ENCODE data around the gene SPSB1. TPM values are rescaled to one million over a fixed set of nuclear protein-coding genes. Genes with fewer than 3 reads are reported as not detected.
"Not testable (repeated sequence)": the region's sequence is repeated elsewhere in the genome, so short reads cannot be mapped to it uniquely, and the experiment has no call there.

Gene SPSB1
- total RNA-seq, 3 donors from 2014 or later (not counting 1 experiment from before 2014, with no cell fraction given): 0.82 to 3.0 (median 1.5) TPM

DNA sequence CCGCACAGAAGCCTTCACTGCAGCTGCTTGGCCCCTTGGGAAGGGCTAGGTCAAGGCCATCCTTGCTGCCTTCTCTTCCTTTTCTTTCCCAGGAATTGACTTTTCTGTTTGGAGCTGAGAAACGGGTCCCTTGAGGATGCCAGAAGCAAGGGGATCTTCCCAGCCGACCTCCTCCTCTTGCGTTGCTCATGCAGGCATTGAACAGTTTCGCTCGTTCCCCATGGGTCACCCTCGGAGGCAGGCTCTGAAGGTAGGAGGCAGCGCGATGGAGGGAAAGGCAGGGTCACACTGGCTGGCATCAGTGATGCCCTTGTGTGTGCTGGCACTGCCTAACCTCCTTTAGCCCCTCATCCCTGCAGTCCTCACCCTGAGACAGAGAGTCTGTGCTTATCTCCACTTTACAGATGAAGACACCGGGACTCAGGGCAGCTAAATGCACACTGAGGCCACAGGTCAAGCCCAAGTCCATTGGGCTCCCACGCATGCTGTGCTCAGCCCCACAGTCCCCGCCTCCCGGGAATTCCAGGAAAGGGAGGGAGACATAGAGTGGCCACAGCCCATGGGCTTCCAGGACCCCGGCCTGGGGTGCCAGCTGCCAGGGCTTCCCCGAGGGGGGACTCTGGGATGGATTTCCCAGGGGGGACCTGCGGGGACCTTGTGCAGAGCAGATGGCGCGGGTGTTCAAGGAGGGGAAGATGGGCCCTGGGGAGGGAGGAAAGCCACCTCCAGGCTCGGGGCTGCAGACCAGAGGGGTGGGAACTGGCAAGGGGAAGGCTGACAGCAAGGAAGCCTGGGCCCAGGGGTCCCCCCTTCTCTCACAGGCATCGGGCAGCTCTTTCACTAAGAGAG is 90.2 kb downstream of the SPSB1 start:
- Histone ChIP-seq H3K36me3 (ENCODE audit: control insufficient read depth, insufficient read depth, low read length) (no peaks in the 10 kb centered on the region), H3K4me1 (ENCODE audit: control insufficient read depth, insufficient read depth, low read length) (no peaks in the 10 kb centered on the region), H3K27ac (ENCODE audit: low read length) (no peak overlapping the region), H3K27me3 (ENCODE audit: control insufficient read depth, insufficient read depth, low read length) (no peaks in the 10 kb centered on the region), H3K4me3 (ENCODE audit: low read length) (no peak overlapping the region), H3K9me3 (ENCODE audit: control insufficient read depth, insufficient read depth, low read length) (no peaks in the 10 kb centered on the region)
- 87% methylated on average over 20 of the region's 20 CpGs for WGBS (ENCODE audit: insufficient coverage)
- ATAC-seq: no peak
- H3K9me3 Mint-ChIP-seq: no peaks in the 10 kb centered on the region
- no peak for DNase-seq
- no peak overlapping the region for H3K27ac Mint-ChIP-seq
- TF ChIP-seq, protein P1, sequence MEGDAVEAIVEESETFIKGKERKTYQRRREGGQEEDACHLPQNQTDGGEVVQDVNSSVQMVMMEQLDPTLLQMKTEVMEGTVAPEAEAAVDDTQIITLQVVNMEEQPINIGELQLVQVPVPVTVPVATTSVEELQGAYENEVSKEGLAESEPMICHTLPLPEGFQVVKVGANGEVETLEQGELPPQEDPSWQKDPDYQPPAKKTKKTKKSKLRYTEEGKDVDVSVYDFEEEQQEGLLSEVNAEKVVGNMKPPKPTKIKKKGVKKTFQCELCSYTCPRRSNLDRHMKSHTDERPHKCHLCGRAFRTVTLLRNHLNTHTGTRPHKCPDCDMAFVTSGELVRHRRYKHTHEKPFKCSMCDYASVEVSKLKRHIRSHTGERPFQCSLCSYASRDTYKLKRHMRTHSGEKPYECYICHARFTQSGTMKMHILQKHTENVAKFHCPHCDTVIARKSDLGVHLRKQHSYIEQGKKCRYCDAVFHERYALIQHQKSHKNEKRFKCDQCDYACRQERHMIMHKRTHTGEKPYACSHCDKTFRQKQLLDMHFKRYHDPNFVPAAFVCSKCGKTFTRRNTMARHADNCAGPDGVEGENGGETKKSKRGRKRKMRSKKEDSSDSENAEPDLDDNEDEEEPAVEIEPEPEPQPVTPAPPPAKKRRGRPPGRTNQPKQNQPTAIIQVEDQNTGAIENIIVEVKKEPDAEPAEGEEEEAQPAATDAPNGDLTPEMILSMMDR (IDR thresholded peaks at IDR 0.05): no peak
- no peak overlapping the region for H3K4me3 Mint-ChIP-seq
- H3K4me1 Mint-ChIP-seq: no peaks in the 10 kb centered on the region
- intact Hi-C loops (cut with micrococcal nuclease): no loop called here
- H3K36me3 Mint-ChIP-seq: no peaks in the 10 kb centered on the region
- peaks cover 7 to 11% of the 10 kb centered on the region in 2 donors for H3K27me3 Mint-ChIP-seq (ENCODE audit: low read depth in 2 of 2)

- Mint-ChIP-seq H3K9me3 (no peaks in the 10 kb centered on the region), H3K4me3 (no peak overlapping the region), H3K27ac (no peak overlapping the region), H3K36me3 (no peaks in the 10 kb centered on the region), H3K27me3 (ENCODE audit: low read depth in 2 of 2) (peaks cover 7 to 11% of the 10 kb centered on the region in 2 donors), H3K4me1 (no peaks in the 10 kb centered on the region)
- ATAC-seq (no peak), DNase-seq (no peak)
- H3K4me3 ChIP-seq (ENCODE audit: low read length): no peak overlapping the region
- no peaks in the 10 kb centered on the region for H3K36me3 ChIP-seq (ENCODE audit: control insufficient read depth, insufficient read depth, low read length)
- intact Hi-C loops (cut with micrococcal nuclease): no loop called here
- 87% methylated on average over 7 of the region's 7 CpGs for WGBS (ENCODE audit: insufficient coverage)
- no peaks in the 10 kb centered on the region for H3K27me3 ChIP-seq (ENCODE audit: control insufficient read depth, insufficient read depth, low read length)
- H3K27ac ChIP-seq (ENCODE audit: low read length): no peak overlapping the region
- H3K4me1 ChIP-seq (ENCODE audit: control insufficient read depth, insufficient read depth, low read length): no peaks in the 10 kb centered on the region
- H3K9me3 ChIP-seq (ENCODE audit: control insufficient read depth, insufficient read depth, low read length): no peaks in the 10 kb centered on the region
- TF ChIP-seq, protein P1 (IDR thresholded peaks at IDR 0.05): no peak
Measured at GRCh38 chr1:9384128-9384527, 91.4 kb downstream of the SPSB1 start.

DNA sequence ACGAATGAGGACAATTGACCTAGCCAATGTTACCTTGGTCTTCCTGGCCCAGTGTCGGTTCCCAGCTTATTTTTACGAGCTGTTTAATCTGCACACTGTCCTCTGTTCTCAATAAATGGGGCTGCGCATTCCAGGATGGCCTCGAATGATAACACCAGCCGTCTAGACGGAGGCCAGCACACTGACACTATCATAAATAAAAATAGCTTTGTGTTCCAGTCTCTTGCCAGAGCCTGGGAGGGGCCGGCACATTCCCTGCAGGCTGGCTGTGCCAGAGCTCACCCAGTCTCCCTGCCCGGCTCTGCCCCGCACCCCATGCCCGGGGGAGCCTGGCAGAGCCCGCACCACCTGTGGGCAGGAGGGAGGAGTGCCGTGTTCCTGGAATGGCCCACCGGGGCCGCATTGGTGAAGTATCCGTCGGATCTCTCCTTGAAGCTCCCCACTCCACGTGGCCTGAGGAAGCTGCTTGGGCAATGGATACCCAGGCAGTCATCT is 92.1 kb downstream of the SPSB1 start:
- Histone ChIP-seq H3K36me3 (ENCODE audit: control insufficient read depth, insufficient read depth, low read length) (no peaks in the 10 kb centered on the region), H3K4me3 (ENCODE audit: low read length) (no peak overlapping the region), H3K27me3 (ENCODE audit: control insufficient read depth, insufficient read depth, low read length) (no peaks in the 10 kb centered on the region), H3K9me3 (ENCODE audit: control insufficient read depth, insufficient read depth, low read length) (no peaks in the 10 kb centered on the region), H3K4me1 (ENCODE audit: control insufficient read depth, insufficient read depth, low read length) (no peaks in the 10 kb centered on the region), H3K27ac (ENCODE audit: low read length) (no peak overlapping the region)
- TF ChIP-seq, protein P1 (IDR thresholded peaks at IDR 0.05): no peak
- Mint-ChIP-seq H3K27ac (no peak overlapping the region), H3K27me3 (ENCODE audit: low read depth in 2 of 2) (peaks cover 7 to 15% of the 10 kb centered on the region in 2 donors), H3K36me3 (no peaks in the 10 kb centered on the region), H3K4me3 (no peak overlapping the region), H3K4me1 (no peaks in the 10 kb centered on the region), H3K9me3 (no peaks in the 10 kb centered on the region)
- DNase-seq (no peak), ATAC-seq (no peak)
- 93% methylated on average over 18 of the region's 18 CpGs for WGBS (ENCODE audit: insufficient coverage)
- intact Hi-C loops (cut with micrococcal nuclease): no loop called here

DNA sequence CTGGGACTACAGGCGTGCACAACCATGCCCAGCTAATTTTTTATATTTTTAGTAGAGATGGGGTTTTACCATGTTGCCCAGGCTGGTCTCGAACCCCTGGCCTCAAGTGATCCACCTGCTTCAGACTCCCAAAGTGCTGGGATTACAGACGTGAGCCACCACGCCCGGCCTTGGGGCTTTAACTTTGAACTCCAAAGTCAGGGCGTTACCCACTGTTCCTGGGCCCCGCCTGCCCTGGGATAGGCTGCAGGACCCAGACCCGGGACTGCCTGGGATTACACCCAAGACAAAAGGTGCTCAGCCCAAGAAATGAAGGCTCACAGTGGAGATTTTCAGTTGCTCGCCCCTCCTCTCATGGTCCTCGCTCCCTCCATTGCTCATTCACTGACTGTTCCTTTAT is 92.7 kb downstream of the SPSB1 start:
- H3K4me1 ChIP-seq (ENCODE audit: control insufficient read depth, insufficient read depth, low read length); H3K4me3 ChIP-seq (ENCODE audit: low read length); H3K9me3 Mint-ChIP-seq; H3K27ac Mint-ChIP-seq; H3K27ac ChIP-seq (ENCODE audit: low read length); intact Hi-C loops (cut with micrococcal nuclease); H3K4me3 Mint-ChIP-seq; ATAC-seq; DNase-seq; H3K4me1 Mint-ChIP-seq; H3K36me3 ChIP-seq (ENCODE audit: control insufficient read depth, insufficient read depth, low read length); H3K27me3 ChIP-seq (ENCODE audit: control insufficient read depth, insufficient read depth, low read length); H3K9me3 ChIP-seq (ENCODE audit: control insufficient read depth, insufficient read depth, low read length); H3K36me3 Mint-ChIP-seq: not testable (repeated sequence)
- H3K27me3 Mint-ChIP-seq (ENCODE audit: low read depth in 2 of 2): peaks cover 7 to 16% of the 10 kb centered on the region in 2 donors
- WGBS (ENCODE audit: insufficient coverage): 92% methylated on average over 10 of the region's 10 CpGs

Data from natural killer cell (primary cell).